Jurkat, Clone E6-1 (cell line): Measurements from ENCODE around the gene NUP93.
"Not testable (repeated sequence)": the region's sequence is repeated elsewhere in the genome, so short reads cannot be mapped to it uniquely, and the experiment has no call there.

ENCODE experiments used
- DNase-seq: peaks from one replicate; pipeline ENCODE4 v3.0.0-alpha.2; 2011; ENCODE audit warnings: low read depth, low spot score
- H3K4me3 ChIP-seq: 2 replicates; pipeline ENCODE4 v1.5.1; 2011; ENCODE audit warnings: mild to moderate bottlenecking, low read length, control low read depth, moderate library complexity

Gene NUP93

GRCh38 chr16:56877486-56878182, 147.7 kb downstream of the NUP93 start:
- H3K4me3 ChIP-seq, result no peak overlapping the region
- DNase-seq, result no peak

GRCh38 chr16:56878282-56878854, 148.4 kb downstream of the NUP93 start:
- H3K4me3 ChIP-seq, result no peak overlapping the region
- DNase-seq, result no peak

GRCh38 chr16:56879276-56879675, 149.3 kb downstream of the NUP93 start:
- DNase-seq, result no peak
- no peak overlapping the region for H3K4me3 ChIP-seq

GRCh38 chr16:56880176-56880575, 150.2 kb downstream of the NUP93 start:
- DNase-seq, result no peak
- no peak overlapping the region for H3K4me3 ChIP-seq

- H3K4me3 ChIP-seq, result no peak overlapping the region
- no peak for DNase-seq
Measured at GRCh38 chr16:56880685-56881084, 150.8 kb downstream of the NUP93 start.

- DNase-seq, result no peak
Measured at GRCh38 chr16:56882077-56882800, 152.3 kb downstream of the NUP93 start.

GRCh38 chr16:56883586-56883985, 153.7 kb downstream of the NUP93 start:
- no peak for DNase-seq

More at GRCh38 chr16:56882077-56882800, 152.3 kb downstream of the NUP93 start:
- no peak overlapping the region for H3K4me3 ChIP-seq

GRCh38 chr16:56884026-56884582, 154.2 kb downstream of the NUP93 start:
- H3K4me3 ChIP-seq, result no peak overlapping the region
- DNase-seq, result no peak

More at GRCh38 chr16:56883586-56883985, 153.7 kb downstream of the NUP93 start:
- no peak overlapping the region for H3K4me3 ChIP-seq

GRCh38 chr16:56884929-56885328, 155.0 kb downstream of the NUP93 start:
- not testable (repeated sequence) for DNase-seq, H3K4me3 ChIP-seq

GRCh38 chr16:56885446-56886162, 155.7 kb downstream of the NUP93 start:
- no peak for DNase-seq
- no peak overlapping the region for H3K4me3 ChIP-seq

- no peak for DNase-seq
- no peak overlapping the region for H3K4me3 ChIP-seq
Measured at GRCh38 chr16:56886296-56886695, 156.4 kb downstream of the NUP93 start.

- H3K4me3 ChIP-seq, result no peak overlapping the region
- no peak for DNase-seq
Measured at GRCh38 chr16:56886826-56887225, 156.9 kb downstream of the NUP93 start.

GRCh38 chr16:56888806-56889205, 158.9 kb downstream of the NUP93 start:
- no peak for DNase-seq
- H3K4me3 ChIP-seq, result no peak overlapping the region

- no peak overlapping the region for H3K4me3 ChIP-seq
- no peak for DNase-seq
Measured at GRCh38 chr16:56889206-56889605, 159.3 kb downstream of the NUP93 start.

- no peak overlapping the region for H3K4me3 ChIP-seq
- no peak for DNase-seq
Measured at GRCh38 chr16:56891685-56892084, 161.8 kb downstream of the NUP93 start.

- DNase-seq, result no peak
- H3K4me3 ChIP-seq, result no peak overlapping the region
Measured at GRCh38 chr16:56892705-56893104, 162.8 kb downstream of the NUP93 start.

- no peak overlapping the region for H3K4me3 ChIP-seq
- no peak for DNase-seq
Measured at GRCh38 chr16:56894331-56894917, 164.5 kb downstream of the NUP93 start.

- no peak overlapping the region for H3K4me3 ChIP-seq
- DNase-seq, result no peak
Measured at GRCh38 chr16:56895813-56896212, 165.9 kb downstream of the NUP93 start.

- H3K4me3 ChIP-seq, result no peak overlapping the region
- DNase-seq, result no peak
Measured at GRCh38 chr16:56896244-56896643, 166.3 kb downstream of the NUP93 start.
